Airway epithelial cell (primary cell): ENCODE measurements around the gene DCAF12L1. TPM values are rescaled to one million over a fixed set of nuclear protein-coding genes. Genes with fewer than 3 reads are reported as not detected.

Experiments
- total RNA-seq: library from RNA; depleted of rRNA; stranded (reverse); fragments of >200 nt; gene quantifications from 2 replicates; pipeline ENCODE4 v1.2.3, GENCODE V29; 2015

The DCAF12L1 gene
- total RNA-seq = not detected in 2 replicates

GRCh38 chrX:126552313-126553022, at the start of gene DCAF12L1:
DCAF12L1 (minus strand) TSS chrX:126552814; CDS start chrX:126552608, 206 bp downstream.

